ENCODE measurements around the gene SCAP.

The SCAP gene

DNA sequence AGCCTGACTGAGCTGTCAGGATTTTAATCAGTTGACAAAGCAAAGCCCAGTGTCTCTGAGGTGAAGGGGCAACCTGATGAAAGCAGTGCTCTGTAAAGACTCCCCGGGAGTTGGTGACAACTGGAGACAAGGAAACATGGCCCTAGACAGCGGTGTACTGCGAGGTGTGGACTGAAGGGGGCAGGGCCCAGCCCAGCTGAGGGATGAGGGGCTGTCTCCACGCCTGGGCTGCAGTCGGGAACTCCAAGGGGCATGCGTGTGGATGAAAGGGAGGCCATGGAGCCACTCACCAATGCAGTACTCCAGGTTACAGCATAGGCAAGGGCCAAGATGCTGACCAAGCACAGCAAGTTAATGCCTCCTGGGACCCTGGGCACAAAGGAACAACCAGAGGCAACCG lies 45.1 kb downstream of the SCAP start:
- no peak for DNase-seq (ENCODE audit: low read depth)

GRCh38 chr3:47429476-47430270 lies 46.1 kb downstream of the SCAP start:
- no peak for DNase-seq (ENCODE audit: low read depth)

- no peak for DNase-seq (ENCODE audit: low read depth)
Measured at GRCh38 chr3:47428662-47429061, 47.1 kb downstream of the SCAP start.

DNA sequence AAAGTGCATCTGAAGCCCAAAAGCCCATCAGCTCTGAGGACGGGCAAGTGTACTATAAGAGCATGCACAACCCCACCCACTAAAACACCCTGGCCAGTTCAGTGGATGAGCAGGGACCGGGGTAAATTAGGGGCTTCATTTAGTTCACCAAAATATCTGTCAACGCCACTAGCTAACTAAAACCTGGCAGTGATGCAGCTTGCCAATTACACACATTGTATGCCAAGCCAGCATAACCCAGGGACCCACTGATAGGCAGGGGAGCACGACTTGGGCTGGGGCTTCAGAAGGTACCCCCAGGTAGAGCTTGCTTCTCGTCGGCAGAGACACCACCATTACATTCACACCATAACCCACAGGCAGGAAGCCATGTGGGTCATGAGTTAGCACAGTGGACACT lies 47.9 kb downstream of the SCAP start:
- DNase-seq (ENCODE audit: low read depth): no peak

DNA sequence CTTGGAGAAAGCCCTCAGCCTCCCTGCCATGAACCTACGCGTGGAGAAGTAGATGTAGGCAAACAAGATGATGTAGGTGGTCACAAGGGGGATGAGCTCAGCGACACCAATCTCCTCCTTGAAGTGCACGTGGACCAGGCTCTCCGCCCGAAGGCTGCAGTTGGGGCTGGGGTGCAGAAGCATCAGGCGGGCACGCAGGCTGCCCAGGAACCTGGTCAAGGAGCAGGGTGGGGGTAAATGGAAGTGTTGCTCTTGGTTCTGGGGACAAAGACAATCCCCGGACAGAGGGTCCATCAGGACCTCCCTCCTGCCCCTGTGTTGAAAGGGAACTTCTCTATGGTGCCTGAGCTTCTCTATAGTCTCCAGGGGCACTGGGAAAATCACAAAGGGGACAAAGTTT lies 49.8 kb downstream of the SCAP start:
- no peak for DNase-seq (ENCODE audit: low read depth)

DNA sequence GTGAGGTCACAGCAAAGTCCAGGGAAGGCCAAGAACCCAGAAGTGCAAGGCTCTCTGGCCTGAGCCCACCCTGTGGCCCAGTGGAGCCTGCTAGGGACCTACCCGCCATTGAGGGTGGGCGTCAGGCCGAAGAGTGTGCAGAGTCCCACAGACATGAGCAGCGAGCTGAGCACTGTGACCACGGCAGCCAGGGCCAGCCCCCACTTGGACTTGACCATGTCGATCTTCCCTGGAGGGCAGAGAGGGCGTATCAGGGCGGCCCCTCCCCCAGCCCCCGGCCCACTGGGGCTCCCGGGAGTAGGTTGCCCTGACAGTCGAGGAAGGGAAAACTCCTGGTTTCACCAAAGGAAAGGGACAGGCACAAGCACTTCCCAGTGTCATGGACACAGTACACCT lies 50.4 kb downstream of the SCAP start:
- DNase-seq (ENCODE audit: low read depth): no peak

GRCh38 chr3:47424434-47425382 lies 51.0 kb downstream of the SCAP start:
- DNase-seq (ENCODE audit: low read depth): no peak

GRCh38 chr3:47423548-47424145 lies 52.1 kb downstream of the SCAP start:
- DNase-seq (ENCODE audit: low read depth): no peak

GRCh38 chr3:47422743-47423142 lies 53.0 kb downstream of the SCAP start:
- no peak for DNase-seq (ENCODE audit: low read depth)

DNA sequence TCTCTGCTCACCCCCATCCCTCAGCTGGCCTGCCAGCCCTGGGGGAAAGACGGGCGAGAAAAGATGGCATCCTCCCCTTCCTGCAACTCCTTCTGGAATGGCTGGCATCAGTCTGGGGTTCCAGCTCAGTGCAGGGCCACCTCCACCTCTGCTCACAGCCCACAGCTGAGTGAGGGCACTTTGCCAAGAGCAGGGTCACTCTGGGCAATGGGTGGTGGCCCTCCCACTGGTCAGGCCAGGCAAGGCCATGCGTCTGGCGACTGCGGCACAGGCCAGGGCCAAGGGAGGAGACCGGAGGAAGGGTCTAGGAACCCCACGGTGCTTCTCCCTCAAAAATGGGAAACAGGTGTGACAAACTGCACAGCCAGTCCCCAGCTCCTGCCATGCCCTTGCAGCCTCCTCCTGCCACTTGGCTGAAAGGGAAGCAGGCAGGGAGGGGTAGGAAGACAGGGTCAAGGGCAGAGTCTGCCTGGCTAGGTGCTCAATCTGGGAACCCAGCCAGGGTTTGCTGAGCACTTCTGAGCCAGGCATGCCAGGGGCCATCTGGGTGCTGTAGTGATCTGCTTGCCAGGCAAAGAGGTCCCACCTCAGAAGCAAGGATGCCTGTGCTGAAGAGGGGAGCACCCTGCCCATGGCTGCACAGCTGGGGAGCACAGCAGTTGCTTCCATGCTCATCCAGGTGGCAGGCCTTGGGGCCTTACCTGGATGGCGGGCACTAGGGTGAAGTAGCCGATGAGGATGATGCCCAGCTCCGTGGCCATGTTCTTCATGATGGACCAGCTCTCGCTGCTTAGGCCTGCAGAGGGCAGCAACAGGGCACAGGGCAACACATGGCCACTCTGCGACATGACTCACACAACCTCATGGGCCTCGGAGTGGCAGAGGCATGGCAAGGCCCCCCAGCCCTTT lies 53.7 kb downstream of the SCAP start:
- no peak for DNase-seq (ENCODE audit: low read depth)

DNA sequence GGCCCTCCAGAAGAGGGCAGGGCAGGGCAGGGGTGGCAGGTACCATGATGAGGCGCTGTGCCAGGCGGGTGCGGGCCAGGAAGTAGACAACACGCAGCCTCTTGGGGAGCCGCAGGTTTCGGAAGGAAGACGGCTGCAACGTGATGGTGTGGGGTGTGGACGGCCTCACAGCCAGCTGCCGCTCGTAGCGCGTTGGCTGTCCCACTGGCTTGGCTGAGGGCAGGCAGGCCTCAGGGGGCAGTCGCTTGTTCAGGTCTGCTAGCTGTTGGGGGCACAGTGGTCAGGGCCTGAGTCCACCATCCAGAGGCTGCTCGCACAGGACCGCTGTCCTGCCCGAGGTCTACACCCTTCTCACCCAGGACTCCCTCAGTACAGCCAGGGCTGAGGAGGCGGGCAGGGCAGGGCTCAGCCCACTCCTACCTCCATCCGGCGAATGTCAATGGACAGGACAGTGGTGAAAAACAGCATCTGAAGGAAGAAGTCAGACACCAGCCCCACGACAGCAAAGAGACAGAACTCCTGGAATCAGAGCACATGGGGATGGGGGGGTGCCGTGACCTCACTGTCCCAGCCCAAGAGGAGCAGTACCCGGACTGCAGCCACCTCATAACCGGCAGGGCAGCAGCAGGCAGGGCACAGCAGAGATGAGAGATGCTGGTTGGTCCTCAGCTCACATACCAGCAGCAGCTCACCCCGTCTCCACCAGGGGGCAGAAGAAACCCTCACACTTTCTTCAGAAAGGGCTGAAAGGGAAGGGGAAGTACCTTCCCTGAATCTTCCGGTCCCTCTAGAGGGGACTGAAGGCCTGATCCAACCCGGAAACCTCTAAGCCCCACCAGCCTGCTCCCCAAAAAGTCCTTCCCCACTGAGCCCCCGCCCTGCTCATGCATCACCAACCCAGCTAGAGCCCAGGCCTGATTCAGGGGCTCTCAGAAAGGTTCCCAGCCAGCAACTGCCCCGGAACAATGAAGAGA lies 54.9 kb downstream of the SCAP start:
- peak; percentile 83 for DNase-seq (ENCODE audit: low read depth)

- DNase-seq (ENCODE audit: low read depth): no peak
Measured at GRCh38 chr3:47420044-47420430, 55.7 kb downstream of the SCAP start.

GRCh38 chr3:47419083-47420043 lies 56.4 kb downstream of the SCAP start:
- no peak for DNase-seq (ENCODE audit: low read depth)

- no peak for DNase-seq (ENCODE audit: low read depth)
Measured at GRCh38 chr3:47418167-47419082, 57.3 kb downstream of the SCAP start.

DNA sequence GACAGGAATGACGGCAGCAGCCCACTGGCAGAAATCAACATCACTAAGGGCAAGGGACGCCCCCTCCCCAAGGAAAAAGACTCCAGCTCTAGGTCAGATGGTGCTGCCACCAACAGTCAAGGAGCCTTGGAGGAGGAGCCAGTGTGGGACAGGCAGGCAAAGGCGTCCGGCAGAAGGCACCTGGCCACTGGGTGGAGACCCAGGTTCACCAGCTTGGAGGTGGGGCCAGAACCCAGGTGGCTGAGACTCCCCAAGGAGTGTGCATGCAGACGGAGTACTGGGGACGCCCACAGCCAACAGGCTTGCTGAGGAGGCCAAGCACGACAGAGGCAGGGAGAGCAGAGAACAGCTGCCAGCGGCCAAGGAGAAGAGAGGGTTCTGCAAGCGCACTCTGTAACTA lies 59.7 kb downstream of the SCAP start:
- DNase-seq (ENCODE audit: low read depth): no peak

- DNase-seq (ENCODE audit: low read depth): no peak
Measured at GRCh38 chr3:47414666-47415587, 60.8 kb downstream of the SCAP start.

DNA sequence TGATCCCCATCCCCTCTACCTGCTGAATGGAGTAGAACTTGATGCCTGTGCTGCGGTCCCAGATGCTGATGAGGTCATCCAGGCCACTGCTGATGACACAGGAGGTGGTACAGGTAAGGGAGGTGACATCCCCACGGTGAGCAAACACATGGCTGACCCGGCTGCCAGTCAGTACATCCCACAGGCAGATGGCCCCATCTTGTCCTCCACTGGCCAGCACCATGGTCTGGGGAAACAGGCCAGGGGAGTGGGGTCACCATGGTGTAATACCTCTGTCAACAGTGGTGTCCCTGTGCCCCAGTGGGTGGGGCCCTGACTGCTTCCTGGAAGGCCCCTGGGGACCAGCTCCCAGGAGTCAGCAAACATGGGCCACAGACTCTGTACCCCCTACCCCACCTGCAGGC lies 61.6 kb downstream of the SCAP start:
- no peak for DNase-seq (ENCODE audit: low read depth)

All from stimulated activated CD8-positive, alpha-beta memory T cell treated with anti-CD3 and anti-CD28 coated beads, Interleukin-4, amount 100 ng/mL, for 24 hours (primary cell).